HG02571 (cell line): ENCODE data around the gene KRTAP5-1.
"Not testable (repeated sequence)": the region's sequence is repeated elsewhere in the genome, so short reads cannot be mapped to it uniquely, and the experiment has no call there.

Experiments used
- ATAC-seq: cut with Tn5 transposase; IDR thresholded peaks from one replicate; pipeline ENCODE4 v1.9.1; 2021; ENCODE audit warnings: mild to moderate bottlenecking, moderate library complexity; ENCODE audit not compliant: unreplicated experiment

The KRTAP5-1 gene

GRCh38 chr11:1584661-1585370 is at the start of gene KRTAP5-1:
KRTAP5-1 (minus strand) TSS chr11:1585283; CDS start chr11:1585249, 34 bp downstream.
- not testable (repeated sequence) for ATAC-seq

- no peak for ATAC-seq
Observed at GRCh38 chr11:1633864-1634263, 48.8 kb upstream of the KRTAP5-1 start.

- no peak for ATAC-seq
Observed at GRCh38 chr11:1632053-1632714, 47.1 kb upstream of the KRTAP5-1 start.

- ATAC-seq, result no peak
Observed at GRCh38 chr11:1631066-1631568, 46.0 kb upstream of the KRTAP5-1 start.

- no peak for ATAC-seq
Observed at GRCh38 chr11:1630271-1630670, 45.2 kb upstream of the KRTAP5-1 start.

GRCh38 chr11:1629326-1630185 is 44.5 kb upstream of the KRTAP5-1 start, which contains the start of gene KRTAP5-5:
KRTAP5-5 (plus strand) TSS chr11:1629775; CDS start chr11:1629841, 66 bp downstream.
- no peak for ATAC-seq

- no peak for ATAC-seq
Observed at GRCh38 chr11:1628506-1629325, 43.6 kb upstream of the KRTAP5-1 start.

GRCh38 chr11:1625541-1625940 is 40.5 kb upstream of the KRTAP5-1 start:
- no peak for ATAC-seq

- no peak for ATAC-seq
Observed at GRCh38 chr11:1624621-1625020, 39.5 kb upstream of the KRTAP5-1 start.

GRCh38 chr11:1623716-1624115 is 38.6 kb upstream of the KRTAP5-1 start:
- ATAC-seq, result no peak

GRCh38 chr11:1622086-1622485 is 37.0 kb upstream of the KRTAP5-1 start, which contains the start of gene KRTAP5-4:
KRTAP5-4 (minus strand) TSS chr11:1622138; CDS start chr11:1622093, 45 bp downstream.
- ATAC-seq, result no peak

- ATAC-seq, result no peak
Observed at GRCh38 chr11:1619449-1619848, 34.4 kb upstream of the KRTAP5-1 start.

GRCh38 chr11:1618231-1618630 is 33.1 kb upstream of the KRTAP5-1 start:
- ATAC-seq, result no peak

- ATAC-seq, result no peak
Observed at GRCh38 chr11:1608363-1608762, 23.3 kb upstream of the KRTAP5-1 start, which contains the start of gene KRTAP5-3. KRTAP5-3 (minus strand) TSS chr11:1608463; CDS start chr11:1608385, 78 bp downstream.

- not testable (repeated sequence) for ATAC-seq
Observed at GRCh38 chr11:1607901-1608300, 22.8 kb upstream of the KRTAP5-1 start.

GRCh38 chr11:1607156-1607845 is 22.2 kb upstream of the KRTAP5-1 start:
- ATAC-seq, result not testable (repeated sequence)

GRCh38 chr11:1605923-1606322 is 20.8 kb upstream of the KRTAP5-1 start:
- not testable (repeated sequence) for ATAC-seq

- ATAC-seq, result no peak
Observed at GRCh38 chr11:1604711-1605110, 19.6 kb upstream of the KRTAP5-1 start.

GRCh38 chr11:1604181-1604580 is 19.1 kb upstream of the KRTAP5-1 start:
- no peak for ATAC-seq
